ENCODE measurements around the gene TMEM135.

TMEM135 gene

DNA sequence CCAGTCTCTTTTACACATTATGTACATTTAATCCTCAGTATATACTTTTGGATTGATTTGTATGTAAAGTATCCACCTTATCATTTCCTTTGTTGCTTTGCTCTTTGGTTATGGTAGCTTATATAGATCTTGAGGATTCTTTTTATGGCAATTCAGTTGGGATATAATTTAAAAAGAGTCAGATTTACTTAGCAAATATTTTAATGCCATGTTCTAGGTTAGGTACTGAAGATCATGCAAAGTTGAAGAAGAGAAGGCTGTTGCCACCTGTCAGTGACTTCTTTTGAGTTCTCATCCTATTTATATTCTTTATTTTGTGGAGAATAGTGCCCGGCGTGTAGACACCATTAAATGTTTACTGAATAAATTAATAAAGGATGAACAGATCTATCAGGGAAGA is 279.7 kb downstream of the TMEM135 start:
- DNase-seq: no peak

DNA sequence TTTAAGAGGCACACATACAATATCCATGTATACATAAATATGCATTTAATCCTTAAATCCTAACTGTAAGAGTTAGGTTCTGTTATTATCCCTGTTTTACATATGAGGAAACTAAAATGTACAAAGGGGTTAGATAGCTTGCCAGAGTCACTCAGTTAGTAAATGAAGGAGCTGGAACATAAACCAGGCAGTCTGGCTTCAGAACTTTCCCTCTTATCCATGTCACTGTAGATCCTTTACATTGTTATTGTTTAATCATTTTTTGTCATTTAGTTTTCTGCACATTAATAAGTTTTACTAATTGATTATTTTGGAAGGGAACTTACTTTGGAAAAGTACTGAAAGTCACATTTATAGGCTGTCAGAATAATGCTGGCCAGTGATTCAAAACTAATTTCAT is 282.4 kb downstream of the TMEM135 start:
- no peak for DNase-seq

DNA sequence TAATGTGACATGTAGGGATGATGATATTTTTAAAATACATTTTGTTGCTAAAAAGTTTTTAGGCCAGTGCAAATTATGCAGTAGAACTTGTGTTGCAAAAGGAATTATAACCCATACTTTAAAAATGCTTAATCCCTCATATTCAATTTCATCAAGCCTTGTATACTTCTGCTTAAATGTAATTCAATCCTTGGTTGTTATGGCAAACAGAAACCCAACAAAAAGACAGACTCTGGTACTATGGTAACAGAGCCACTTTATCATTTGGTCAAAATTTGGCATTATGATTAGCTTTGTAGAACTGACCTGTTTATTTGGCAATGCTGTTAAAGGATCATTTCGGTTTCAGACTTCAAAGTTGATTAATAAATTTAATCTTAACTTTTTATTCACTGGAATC is 284.8 kb downstream of the TMEM135 start:
- DNase-seq: no peak

DNA sequence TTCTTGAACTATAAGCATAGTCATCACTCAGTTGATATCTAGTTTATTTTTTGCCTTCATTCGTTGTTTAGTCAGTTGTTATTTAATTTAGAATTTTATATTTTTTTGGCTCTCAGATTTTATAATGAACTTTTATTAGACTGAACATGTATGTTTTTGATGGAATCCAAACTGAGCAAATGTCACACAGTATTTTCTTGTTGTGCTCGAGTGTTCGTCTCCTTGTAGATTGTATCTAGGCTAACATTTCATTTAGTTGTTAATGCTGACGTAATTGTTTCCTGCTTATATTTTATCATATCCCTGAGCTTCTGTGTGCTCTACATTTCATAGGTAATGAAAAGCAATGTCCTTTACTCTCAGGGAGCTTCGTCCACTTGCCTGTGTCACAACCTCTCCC is 286.2 kb downstream of the TMEM135 start:
- DNase-seq: no peak

GRCh38 chr11:87324817-87325489 is 287.2 kb downstream of the TMEM135 start:
- no peak for DNase-seq

- DNase-seq: no peak
Observed at GRCh38 chr11:87325490-87325872, 287.7 kb downstream of the TMEM135 start.

DNA sequence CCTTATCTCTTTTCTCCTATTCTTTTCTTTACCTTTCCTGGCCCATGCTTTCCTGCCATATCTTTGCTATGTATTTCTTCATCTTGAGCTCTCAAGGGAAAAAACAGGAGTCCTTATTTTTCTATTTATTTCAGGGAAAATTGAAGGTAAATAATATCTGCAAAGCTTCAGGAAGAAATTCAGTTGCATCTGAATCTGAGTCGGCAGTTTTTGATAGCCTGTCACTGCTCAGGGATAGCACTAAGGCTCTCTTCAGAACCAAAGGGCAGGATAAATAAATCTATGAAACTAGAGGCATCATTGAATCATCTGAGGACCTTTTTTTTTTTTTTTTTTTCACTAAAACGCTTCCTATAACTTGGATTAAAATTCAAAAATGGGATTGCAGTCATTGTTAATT is 288.9 kb downstream of the TMEM135 start:
- DNase-seq: no peak

- no peak for DNase-seq
Observed at GRCh38 chr11:87329172-87329571, 291.4 kb downstream of the TMEM135 start.

DNA sequence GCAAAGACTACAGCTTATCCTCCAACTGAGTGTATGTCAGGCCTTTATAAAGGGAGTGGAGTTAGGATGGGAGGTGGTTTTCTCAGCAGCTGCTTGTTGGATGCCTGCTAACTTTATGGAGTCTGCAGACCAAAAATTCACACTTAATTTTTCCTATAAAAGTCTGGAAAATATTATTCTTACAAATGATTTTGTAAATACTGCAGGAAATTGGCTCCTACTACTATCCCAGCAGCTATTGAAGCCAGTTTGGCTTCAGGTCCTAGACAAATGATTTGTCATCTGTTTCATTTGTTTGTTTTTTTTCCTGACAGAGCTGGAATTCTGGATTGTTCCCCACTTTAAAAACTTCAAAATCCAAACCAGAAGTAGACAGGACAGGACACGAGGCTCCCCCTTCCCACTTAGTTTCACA is 292.5 kb downstream of the TMEM135 start:
- no peak for DNase-seq

GRCh38 chr11:87331273-87331672 is 293.5 kb downstream of the TMEM135 start:
- DNase-seq: peak; percentile 18

DNA sequence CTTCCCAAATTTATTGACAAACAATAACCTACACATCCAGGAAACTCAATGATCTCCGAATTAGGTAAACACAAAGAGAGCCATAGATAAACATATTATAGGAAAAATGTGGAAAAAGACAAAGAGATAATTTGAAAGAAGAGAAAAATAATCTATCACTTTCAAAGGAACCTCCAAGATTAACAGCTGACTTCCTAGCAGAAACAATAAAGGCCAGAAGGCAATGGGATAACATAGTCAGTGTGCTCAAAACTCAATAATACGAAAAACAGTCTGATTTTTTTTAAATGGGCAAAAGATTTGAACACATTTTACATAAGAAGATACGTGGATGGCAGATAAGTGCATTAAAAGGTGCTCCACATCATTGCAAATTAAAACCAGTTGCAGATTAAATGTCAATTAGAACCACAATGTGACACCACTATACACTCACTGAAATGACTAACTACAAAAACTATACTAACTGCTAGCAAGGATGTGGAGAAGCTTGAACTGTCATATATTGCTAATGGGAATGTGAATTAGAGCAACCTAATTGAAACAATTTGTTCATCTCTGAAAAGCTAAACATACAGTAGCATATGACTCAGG is 300.4 kb downstream of the TMEM135 start:
- no peak for DNase-seq

- DNase-seq: no peak
Observed at GRCh38 chr11:87339416-87339815, 301.7 kb downstream of the TMEM135 start.

- no peak for DNase-seq
Observed at GRCh38 chr11:87347441-87347840, 309.7 kb downstream of the TMEM135 start.

- no peak for DNase-seq
Observed at GRCh38 chr11:87347854-87348253, 310.1 kb downstream of the TMEM135 start.

DNA sequence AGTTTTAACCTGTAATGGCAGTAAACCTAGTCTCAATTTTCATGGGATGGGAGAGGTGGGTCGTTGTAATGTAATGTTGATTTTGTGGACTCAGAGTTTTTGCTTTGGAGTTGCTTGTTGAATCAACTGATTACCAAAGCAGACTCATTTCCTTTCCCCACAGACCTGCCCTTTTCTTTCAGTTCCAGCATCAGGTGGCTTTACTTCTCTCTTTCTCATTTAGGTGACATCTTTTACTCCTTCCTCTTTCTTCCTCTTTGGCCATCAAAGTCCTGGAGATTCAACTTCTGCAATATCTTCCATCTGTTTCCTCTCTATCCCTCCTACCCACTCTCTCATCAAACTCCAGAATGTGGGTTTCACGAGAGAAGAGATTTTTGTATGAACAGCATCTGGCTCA is 313.9 kb downstream of the TMEM135 start:
- DNase-seq: no peak

DNA sequence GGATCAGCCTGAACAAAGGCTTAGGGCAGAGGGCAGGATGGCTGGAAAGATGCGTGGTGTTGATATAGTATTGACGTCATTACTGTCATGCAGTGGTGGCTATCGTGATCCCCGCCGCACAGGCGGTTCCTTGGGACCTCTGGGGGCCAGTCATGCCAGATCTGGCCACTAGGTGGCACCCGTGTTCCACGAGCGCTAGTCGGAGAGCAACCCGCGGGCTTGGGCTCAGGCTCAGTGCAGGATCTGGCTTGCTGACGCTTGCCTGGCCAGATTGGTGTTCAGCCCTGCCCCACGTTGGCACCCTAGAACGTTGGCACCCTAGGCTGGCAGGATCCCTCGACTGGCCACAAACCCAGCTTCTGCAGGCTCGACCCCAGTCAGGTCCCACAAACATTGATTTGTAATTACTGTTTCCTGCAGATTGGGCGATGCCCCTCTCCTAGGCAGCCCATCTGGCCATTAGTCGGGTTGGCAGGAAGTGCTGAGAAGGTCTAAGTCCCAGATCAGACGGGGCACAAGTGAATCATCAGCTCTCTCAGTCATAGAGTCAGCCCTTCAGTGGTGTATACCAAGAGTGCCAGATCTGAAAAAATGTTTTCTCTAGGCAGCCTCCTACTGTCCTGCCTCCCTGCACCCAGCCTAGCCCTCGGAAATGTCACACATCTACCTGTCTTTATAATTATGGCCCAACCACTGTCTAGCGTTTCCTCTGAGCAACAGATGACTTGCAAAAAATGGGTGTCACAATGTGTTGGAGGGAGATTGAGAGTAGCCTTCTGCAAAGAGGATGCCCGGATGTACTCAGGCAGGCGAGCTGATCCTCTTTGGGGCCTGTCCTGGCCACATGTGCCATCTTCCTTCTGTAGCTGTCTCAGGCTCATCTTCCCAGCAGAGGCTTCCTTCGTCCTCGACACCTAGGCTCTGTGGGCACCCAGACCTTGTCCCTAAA is 315.3 kb downstream of the TMEM135 start:
- DNase-seq: peak; percentile 77

DNA sequence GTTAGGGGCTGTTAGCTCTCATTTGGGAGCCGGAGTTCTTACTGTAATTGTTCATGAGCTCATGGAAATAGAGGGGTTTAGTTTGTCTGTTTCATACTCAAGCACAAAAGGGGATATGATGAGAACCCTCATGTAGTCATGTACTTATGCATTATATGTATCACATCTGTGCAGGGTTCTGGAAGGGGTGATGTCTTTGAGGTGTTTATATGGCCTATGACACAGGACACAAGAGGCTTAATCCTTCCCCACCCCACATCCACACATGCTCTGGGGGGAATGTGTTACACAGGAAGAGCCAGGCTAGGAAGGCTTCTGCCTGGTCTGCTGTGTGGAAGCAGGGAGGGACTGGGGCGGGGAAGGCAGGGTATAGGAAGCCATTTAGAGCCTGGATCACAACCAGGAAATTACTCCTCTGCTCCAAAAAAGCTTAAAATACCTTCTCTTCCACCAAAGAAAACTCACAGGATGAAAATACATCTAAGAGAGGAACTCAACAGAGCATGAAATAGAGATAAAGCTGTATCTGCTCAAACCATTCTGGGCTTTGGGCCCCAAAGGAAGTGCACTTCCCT is 316.1 kb downstream of the TMEM135 start:
- no peak for DNase-seq

- DNase-seq: no peak
Observed at GRCh38 chr11:87355596-87355995, 317.9 kb downstream of the TMEM135 start.

GRCh38 chr11:87356428-87356827 is 318.7 kb downstream of the TMEM135 start:
- DNase-seq: no peak

DNA sequence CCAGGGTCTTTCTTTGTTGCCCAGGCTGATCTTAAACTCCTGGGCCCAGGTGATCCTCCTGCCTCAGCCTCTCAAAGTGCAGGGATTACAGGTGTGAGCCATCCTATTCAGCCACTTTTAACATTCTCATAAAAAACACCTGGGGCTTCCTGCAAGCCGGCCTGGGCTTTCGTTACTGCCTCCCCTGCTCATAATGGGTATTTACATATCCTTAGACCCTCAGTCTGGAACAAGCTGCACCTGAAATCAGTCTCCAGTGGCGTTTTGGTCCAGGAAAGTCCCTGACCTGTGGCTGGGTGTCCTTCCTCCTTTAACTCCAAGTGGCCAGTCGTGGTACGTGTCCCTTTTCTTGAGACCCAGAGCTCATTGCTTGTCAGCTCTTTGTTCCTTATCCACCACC is 320.7 kb downstream of the TMEM135 start:
- DNase-seq: no peak

DNA sequence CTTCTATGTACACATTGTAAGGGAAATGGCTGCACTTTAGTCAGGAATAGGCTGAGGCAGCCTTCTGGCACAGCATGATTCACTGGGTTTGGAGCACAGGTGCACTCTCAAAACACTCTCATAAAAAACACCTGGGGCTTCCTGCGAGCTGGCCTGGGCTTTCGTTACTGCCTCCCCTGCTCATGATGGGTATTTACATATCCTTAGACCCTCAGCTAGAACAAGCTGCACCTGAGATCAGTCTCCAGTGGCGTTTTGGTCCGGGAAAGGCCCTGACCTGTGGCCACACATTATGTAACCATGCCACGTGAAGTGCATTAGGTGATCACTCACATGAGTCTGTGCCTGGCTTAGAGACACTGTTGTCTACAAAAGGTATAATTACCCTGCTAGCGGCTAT is 321.7 kb downstream of the TMEM135 start:
- peak; percentile 15 for DNase-seq

- DNase-seq: no peak
Observed at GRCh38 chr11:87361891-87362290, 324.2 kb downstream of the TMEM135 start.

GRCh38 chr11:87366346-87366745 is 328.6 kb downstream of the TMEM135 start:
- no peak for DNase-seq
